GM21619 (cell line): ENCODE measurements around the gene DNAJB14.

ENCODE experiments used
- ATAC-seq: cut with Tn5 transposase; IDR thresholded peaks from one replicate; pipeline ENCODE4 v1.9.1; 2021; ENCODE audit not compliant: unreplicated experiment

DNAJB14 gene

GRCh38 chr4:99872570-99872969 is 73.8 kb downstream of the DNAJB14 start:
- no peak for ATAC-seq

- peak; percentile 74 for ATAC-seq
These were observed 78.3 kb downstream of the DNAJB14 start for GRCh38 chr4:99868126-99868596.

GRCh38 chr4:99863804-99864203 is 82.6 kb downstream of the DNAJB14 start:
- no peak for ATAC-seq

GRCh38 chr4:99861120-99861905 is 85.1 kb downstream of the DNAJB14 start:
- peak; percentile 58 for ATAC-seq

- ATAC-seq: no peak
These were observed 85.9 kb downstream of the DNAJB14 start for GRCh38 chr4:99860521-99860920.

GRCh38 chr4:99859618-99860017 is 86.8 kb downstream of the DNAJB14 start:
- no peak for ATAC-seq

GRCh38 chr4:99857307-99857706 is 89.1 kb downstream of the DNAJB14 start:
- ATAC-seq: no peak

- no peak for ATAC-seq
These were observed 90.3 kb downstream of the DNAJB14 start for GRCh38 chr4:99856166-99856565.

- ATAC-seq: peak; percentile 33
These were observed 90.7 kb downstream of the DNAJB14 start for GRCh38 chr4:99855678-99856077.

GRCh38 chr4:99853999-99854398 is 92.4 kb downstream of the DNAJB14 start:
- ATAC-seq: no peak

- ATAC-seq: no peak
These were observed 93.2 kb downstream of the DNAJB14 start for GRCh38 chr4:99853190-99853589.

- ATAC-seq: no peak
These were observed 94.1 kb downstream of the DNAJB14 start for GRCh38 chr4:99852199-99852749.

- ATAC-seq: peak; percentile 38
These were observed 97.8 kb downstream of the DNAJB14 start for GRCh38 chr4:99848591-99849001.

- peak; percentile 59 for ATAC-seq
These were observed 98.9 kb downstream of the DNAJB14 start for GRCh38 chr4:99847362-99847976.

- ATAC-seq: no peak
These were observed 99.5 kb downstream of the DNAJB14 start for GRCh38 chr4:99846891-99847290.
